Lung (tissue), 12 donors: ENCODE data around the gene EIF4G1. TPM values are rescaled to one million over a fixed set of nuclear protein-coding genes. Genes with fewer than 3 reads are reported as not detected.

Source experiments
- ATAC-seq: fragments of 200-7000 bp; cut with Tn5 transposase; one replicate; pipeline ENCODE4 v1.9.1; 2020; ENCODE audit warnings: moderate number of reproducible peaks; ENCODE audit not compliant: insufficient read depth, low FRiP score
- DNase-seq, 3 donors: peaks; one replicate each; pipeline ENCODE4 v3.0.0-alpha.2; 2013 to 2017
- H3K27ac ChIP-seq, 2 donors: one replicate each; pipeline ENCODE4 v1.5.1; 2013; ENCODE audit warnings: mild to moderate bottlenecking in 2 of 2, moderate library complexity in 2 of 2, control low read depth in 1 of 2, inconsistent platforms in 1 of 2, low read depth in 1 of 2, low read length in 1 of 2
- H3K27me3 ChIP-seq, 3 donors: one replicate each; pipeline ENCODE4 v1.5.1; 2013; ENCODE audit warnings: low read length in 2 of 3; ENCODE audit not compliant: control insufficient read depth in 3 of 3, insufficient read depth in 3 of 3
- H3K36me3 ChIP-seq, 4 donors: one replicate each; pipeline ENCODE4 v1.5.1; 2013; ENCODE audit warnings: low read length in 4 of 4, mild to moderate bottlenecking in 1 of 4, moderate library complexity in 1 of 4; ENCODE audit not compliant: control insufficient read depth in 4 of 4, insufficient read depth in 4 of 4
- H3K4me1 ChIP-seq, 5 donors: one replicate each; pipeline ENCODE4 v1.5.1; 2013; ENCODE audit warnings: low read length in 5 of 5, mild to moderate bottlenecking in 2 of 5, moderate library complexity in 1 of 5; ENCODE audit not compliant: control insufficient read depth in 5 of 5, insufficient read depth in 5 of 5
- H3K4me3 ChIP-seq: one replicate; pipeline ENCODE4 v1.5.1; 2013; ENCODE audit warnings: mild to moderate bottlenecking, control low read depth, moderate library complexity
- H3K9ac ChIP-seq, 2 donors: one replicate each; pipeline ENCODE4 v1.5.1; 2013; ENCODE audit warnings: low read length in 2 of 2, control low read depth in 1 of 2; ENCODE audit not compliant: insufficient read depth in 1 of 2
- H3K9me3 ChIP-seq, 4 donors: one replicate each; pipeline ENCODE4 v1.5.1; 2013; ENCODE audit warnings: low read length in 3 of 4, mild to moderate bottlenecking in 1 of 4, moderate library complexity in 1 of 4; ENCODE audit not compliant: control insufficient read depth in 4 of 4, insufficient read depth in 3 of 4
- WGBS, 2 donors: extraction: QIAGEN DNeasy Blood & Tissue Kit; methylation state at CpG; one replicate each; pipeline ENCODE4 v1.1.7; 2013; 5-methylcytosine and 5-hydroxymethylcytosine counted together
- polyA plus RNA-seq, 2 donors: library from polyadenylated mRNA; stranded (reverse); fragments of 200-250 nt; gene quantifications; one replicate each; pipeline ENCODE4 v1.2.1, GENCODE V29; 2013
- total RNA-seq, 2 donors: library from RNA; depleted of rRNA in 1 of 2; stranded (reverse); fragments of >200 nt in 1 of 2; gene quantifications; one replicate each; pipeline ENCODE4 v1.2.1, GENCODE V29; 2014 to 2021
- TF ChIP-seq, protein P1 (sequence below): IDR thresholded peaks from 2 replicates; pipeline ENCODE4 v1.5.1; 2012; ENCODE audit warnings: mild to moderate bottlenecking; ENCODE audit errors: control extremely low read depth, extremely low read depth
- donor health status: control.
- donor health status: control.
- donor health status: Bipolar disorder and iron deficiency.
- donor health status: healthy.
- donor health status: DM: yes; HTN: yes; CAD: no.

EIF4G1 gene
- total and polyA plus RNA-seq, 4 donors = 201 to 419 (median 226) TPM

DNA sequence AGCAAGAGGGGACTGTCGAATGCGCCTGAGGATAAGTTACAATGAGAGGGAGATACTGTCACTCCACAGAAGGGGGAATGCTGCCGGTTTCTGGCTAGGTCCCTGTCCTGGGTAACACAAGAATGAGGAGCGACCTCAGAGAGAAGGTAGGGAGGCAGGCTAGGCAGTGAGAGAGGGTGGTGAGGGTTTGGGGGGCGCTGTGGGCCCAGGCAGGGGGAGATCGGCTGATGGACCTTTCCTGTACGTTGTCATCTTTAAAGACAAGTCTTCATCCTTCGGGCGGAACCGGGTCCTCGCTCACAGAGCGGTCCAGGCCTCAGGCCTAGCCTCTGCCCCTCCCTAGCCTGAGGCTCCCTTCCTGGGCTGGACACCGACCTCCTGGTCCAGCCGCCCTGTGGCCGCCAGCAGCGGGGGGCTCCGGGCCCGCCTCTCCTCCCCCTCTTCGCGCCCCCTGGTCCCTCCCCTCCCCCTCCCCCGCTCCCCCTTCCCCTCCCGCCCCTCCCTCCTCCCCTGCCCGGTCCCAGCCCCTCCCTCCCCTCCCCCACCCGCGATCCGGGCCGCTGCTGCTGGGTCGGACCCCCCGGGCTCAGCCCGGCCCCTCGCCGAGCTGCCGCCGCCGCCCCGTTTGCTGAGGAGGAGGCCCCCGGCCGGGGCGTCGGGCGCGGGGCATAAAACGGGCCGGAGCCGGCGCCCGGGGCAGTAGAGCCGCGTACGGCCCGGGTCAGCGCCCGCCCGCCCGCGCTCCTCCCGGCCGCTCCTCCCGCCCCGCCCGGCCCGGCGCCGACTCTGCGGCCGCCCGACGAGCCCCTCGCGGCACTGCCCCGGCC, 65.2 kb downstream of the EIF4G1 start, which contains the start of gene CHRD:
Gene CHRD, plus strand, starts transcription at position 697 of the 827 bp plus-strand sequence. CDS start 265 bp downstream, outside the sequence.
- TF ChIP-seq, protein P1, sequence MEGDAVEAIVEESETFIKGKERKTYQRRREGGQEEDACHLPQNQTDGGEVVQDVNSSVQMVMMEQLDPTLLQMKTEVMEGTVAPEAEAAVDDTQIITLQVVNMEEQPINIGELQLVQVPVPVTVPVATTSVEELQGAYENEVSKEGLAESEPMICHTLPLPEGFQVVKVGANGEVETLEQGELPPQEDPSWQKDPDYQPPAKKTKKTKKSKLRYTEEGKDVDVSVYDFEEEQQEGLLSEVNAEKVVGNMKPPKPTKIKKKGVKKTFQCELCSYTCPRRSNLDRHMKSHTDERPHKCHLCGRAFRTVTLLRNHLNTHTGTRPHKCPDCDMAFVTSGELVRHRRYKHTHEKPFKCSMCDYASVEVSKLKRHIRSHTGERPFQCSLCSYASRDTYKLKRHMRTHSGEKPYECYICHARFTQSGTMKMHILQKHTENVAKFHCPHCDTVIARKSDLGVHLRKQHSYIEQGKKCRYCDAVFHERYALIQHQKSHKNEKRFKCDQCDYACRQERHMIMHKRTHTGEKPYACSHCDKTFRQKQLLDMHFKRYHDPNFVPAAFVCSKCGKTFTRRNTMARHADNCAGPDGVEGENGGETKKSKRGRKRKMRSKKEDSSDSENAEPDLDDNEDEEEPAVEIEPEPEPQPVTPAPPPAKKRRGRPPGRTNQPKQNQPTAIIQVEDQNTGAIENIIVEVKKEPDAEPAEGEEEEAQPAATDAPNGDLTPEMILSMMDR = no peak
- ATAC-seq (no peak), DNase-seq (peak; percentile 48 to 67 (median 63))
- WGBS, 2 donors = 14 to 44% methylated on average over 22 to 63 of the region's 71 CpGs
- Histone ChIP-seq H3K9ac (peak within 1 kb of the TSS in 1 of 2 donors; percentile 55), H3K4me1 (peaks cover 0 to 37% (median 2%) of the 10 kb centered on the region in 5 donors), H3K4me3 (peak within 1 kb of the TSS; percentile 25), H3K36me3 (no peaks in the 10 kb centered on the region), H3K27me3 (peaks cover 0 to 19% (median 5%) of the 10 kb centered on the region in 3 donors), H3K27ac (peak within 1 kb of the TSS in 1 of 2 donors; percentile 0), H3K9me3 (peaks cover 0 to 5% (median 0%) of the 10 kb centered on the region in 4 donors)

DNA sequence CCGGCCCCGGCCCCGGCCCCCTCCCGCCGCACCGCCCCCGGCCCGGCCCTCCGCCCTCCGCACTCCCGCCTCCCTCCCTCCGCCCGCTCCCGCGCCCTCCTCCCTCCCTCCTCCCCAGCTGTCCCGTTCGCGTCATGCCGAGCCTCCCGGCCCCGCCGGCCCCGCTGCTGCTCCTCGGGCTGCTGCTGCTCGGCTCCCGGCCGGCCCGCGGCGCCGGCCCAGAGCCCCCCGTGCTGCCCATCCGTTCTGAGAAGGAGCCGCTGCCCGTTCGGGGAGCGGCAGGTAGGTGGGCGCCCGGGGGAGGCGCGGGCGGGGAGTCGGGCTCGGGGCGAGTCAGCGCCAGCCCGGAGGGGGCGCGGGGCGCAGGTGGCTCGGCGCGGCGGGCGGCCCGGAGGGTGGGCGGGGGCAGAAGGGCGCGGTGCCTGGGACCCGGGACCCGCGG, 65.8 kb downstream of the EIF4G1 start:
- H3K36me3 ChIP-seq = no peaks in the 10 kb centered on the region
- H3K4me1 ChIP-seq = peaks cover 0 to 37% (median 2%) of the 10 kb centered on the region in 5 donors
- H3K27me3 ChIP-seq = peaks cover 0 to 19% (median 5%) of the 10 kb centered on the region in 3 donors
- H3K9ac ChIP-seq = no peak overlapping the region
- WGBS, 2 donors = 1% methylated on average over 38 to 60 of the region's 62 CpGs
- DNase-seq (peak; percentile 81 to 88 (median 86)), ATAC-seq (no peak)
- H3K27ac ChIP-seq = no peak overlapping the region
- H3K9me3 ChIP-seq = peaks cover 0 to 5% (median 0%) of the 10 kb centered on the region in 4 donors
- TF ChIP-seq, protein P1 = no peak
- peak overlapping the region; percentile 25 for H3K4me3 ChIP-seq

DNA sequence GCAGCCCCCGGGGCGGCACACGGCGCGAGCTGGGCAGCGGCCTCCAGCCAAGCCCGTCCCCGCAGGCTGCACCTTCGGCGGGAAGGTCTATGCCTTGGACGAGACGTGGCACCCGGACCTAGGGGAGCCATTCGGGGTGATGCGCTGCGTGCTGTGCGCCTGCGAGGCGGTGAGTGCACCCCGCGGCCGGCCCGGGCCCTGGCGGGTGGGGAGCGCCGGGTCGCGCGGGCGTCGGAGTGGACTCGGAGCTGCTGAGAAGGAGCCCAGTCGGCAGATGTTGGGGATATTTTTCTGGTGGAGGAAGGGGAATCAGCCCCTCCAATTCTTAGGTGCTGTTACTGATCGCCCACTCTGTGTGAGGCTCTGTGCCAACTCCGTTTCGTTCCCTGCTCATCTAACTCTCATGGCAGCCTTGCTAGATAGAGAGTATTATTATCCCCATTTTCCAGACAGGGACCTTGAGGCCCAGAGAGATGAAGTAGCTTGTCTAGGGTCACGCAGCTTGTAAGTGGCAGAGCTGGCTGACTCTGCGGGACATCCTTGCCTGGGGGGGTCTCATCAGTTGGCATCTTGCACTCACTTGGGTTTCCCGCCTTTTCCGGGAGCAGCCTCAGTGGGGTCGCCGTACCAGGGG, 66.3 kb downstream of the EIF4G1 start:
- Histone ChIP-seq H3K4me3 (peak overlapping the region; percentile 25), H3K36me3 (no peaks in the 10 kb centered on the region), H3K4me1 (peaks cover 0 to 37% (median 2%) of the 10 kb centered on the region in 5 donors), H3K27me3 (peaks cover 0 to 19% (median 5%) of the 10 kb centered on the region in 3 donors), H3K27ac (no peak overlapping the region), H3K9me3 (peaks cover 0 to 5% (median 0%) of the 10 kb centered on the region in 4 donors), H3K9ac (peak overlapping the region in 1 of 2 donors; percentile 49)
- WGBS, 2 donors = 2% methylated on average over 39 to 42 of the region's 42 CpGs
- ATAC-seq (no peak), DNase-seq (no peak)
- TF ChIP-seq, protein P1 = no peak
